GM12878 (cell line): ENCODE measurements around the gene VWA3A. TPM values are rescaled to one million over a fixed set of nuclear protein-coding genes. Genes with fewer than 3 reads are reported as not detected.

Experiments
- ATAC-seq: fragments of 200-7000 bp; cut with Tn5 transposase; 3 replicates; pipeline ENCODE4 v1.9.1; 2020; ENCODE audit warnings: mild to moderate bottlenecking, moderate library complexity
- BruUV-seq: library from RNA; stranded (reverse); fragments of 400-500 nt; replicated peaks from 2 replicates; lab custom pipeline; 2021; lab: Mats Ljungman, UMichigan
- CTCF ChIA-PET: fragments of 300-600 bp; sonication (Branson Sonifier 250); formaldehyde crosslinking; extraction: SDS; loops from one replicate; lab custom pipeline; 2021; ENCODE audit warnings: inconsistent platforms; lab: Yijun Ruan, JAX
- POLR2A ChIA-PET: fragments of 350-600 bp; formaldehyde crosslinking; extraction: SDS; loops from one replicate; lab custom pipeline; 2021; ENCODE audit warnings: inconsistent platforms; lab: Charles Lee
- RAD21 ChIA-PET: fragments of 300-600 bp; sonication (Branson Sonifier 250); formaldehyde crosslinking; loops from one replicate; lab custom pipeline; 2023; ENCODE audit warnings: antibody characterized with exemption; ENCODE audit not compliant: unreplicated experiment; lab: Charles Lee
- SMC1A ChIA-PET: fragments of 300-600 bp; sonication (Branson Sonifier 250); formaldehyde crosslinking; loops from one replicate; lab custom pipeline; 2023; ENCODE audit not compliant: unreplicated experiment, uncharacterized antibody; lab: Charles Lee
- DNase-seq: peaks from one replicate; pipeline ENCODE4 v3.0.0-alpha.2; 2011; ENCODE audit warnings: low read depth, low spot score
- FAIRE-seq: peaks from 3 replicates; lab custom pipeline; 2011; peaks lifted over from hg19 to GRCh38; lab: Jason Lieb, UNC
- H2AFZ ChIP-seq: 2 replicates; pipeline ENCODE4 v1.6.0; 2011; ENCODE audit warnings: low read depth, low read length, control low read depth; ENCODE audit not compliant: control insufficient read depth
- H3K27ac ChIP-seq: 2 replicates; pipeline ENCODE4 v1.5.1; 2011; ENCODE audit warnings: control low read depth; ENCODE audit not compliant: control insufficient read depth, insufficient read depth
- H3K27me3 ChIP-seq, 2 experiments: replicated peaks in 1 of 2; 2 replicates each; pipeline versions ENCODE4 v1.6.0 to v1.6.1; 2011; ENCODE audit warnings: low read length in 1 of 2; ENCODE audit not compliant: control insufficient read depth in 2 of 2, insufficient read depth in 2 of 2
- H3K36me3 ChIP-seq, 2 experiments: 2 replicates each; pipeline ENCODE4 v1.5.1; 2011; ENCODE audit warnings: low read length in 1 of 2; ENCODE audit not compliant: control insufficient read depth in 2 of 2, insufficient read depth in 2 of 2
- H3K4me1 ChIP-seq: 2 replicates; pipeline ENCODE4 v1.6.1; 2011; ENCODE audit warnings: mild to moderate bottlenecking, low read length, moderate library complexity, mixed read lengths; ENCODE audit not compliant: control insufficient read depth, insufficient read depth
- H3K4me2 ChIP-seq: 2 replicates; pipeline ENCODE4 v1.6.0; 2011; ENCODE audit warnings: control low read depth; ENCODE audit not compliant: control insufficient read depth, insufficient read depth
- H3K4me3 ChIP-seq: fragments of 200-600 bp; sonication (generic); 2 replicates; pipeline ENCODE4 v1.5.1; 2016
- H3K79me2 ChIP-seq: 2 replicates; pipeline ENCODE4 v1.6.0; 2011; ENCODE audit warnings: low read length; ENCODE audit not compliant: control insufficient read depth, insufficient read depth
- H3K9ac ChIP-seq: 2 replicates; pipeline ENCODE4 v1.8.0; 2011; ENCODE audit warnings: low read length, control low read depth, mixed read lengths; ENCODE audit not compliant: control insufficient read depth, insufficient read depth
- H3K9me3 ChIP-seq: replicated peaks from 3 replicates; pipeline ENCODE4 v1.5.1; 2011; ENCODE audit warnings: mild to moderate bottlenecking, low read length; ENCODE audit not compliant: control insufficient read depth, insufficient read depth
- H4K20me1 ChIP-seq: 2 replicates; pipeline ENCODE4 v1.6.0; 2011; ENCODE audit not compliant: control insufficient read depth, insufficient read depth
- E4F1 ChIP-seq: fragments of 450-650 bp; IDR thresholded peaks from 2 replicates; pipeline ENCODE4 v1.6.1; 2018; ENCODE audit warnings: borderline replicate concordance, mild to moderate bottlenecking; ENCODE audit not compliant: partially characterized antibody
- GABPA ChIP-seq: IDR thresholded peaks from 2 replicates; pipeline ENCODE4 v1.6.1; 2014; ENCODE audit warnings: antibody characterized with exemption, low read depth, mild to moderate bottlenecking, inconsistent platforms
- HSF1 ChIP-seq: fragments of 150-350 bp; IDR thresholded peaks from 2 replicates; pipeline ENCODE4 v1.6.1; 2014; ENCODE audit warnings: mild to moderate bottlenecking, low read depth, low read length
- PAX8 ChIP-seq: fragments of 450-650 bp; IDR thresholded peaks from 2 replicates; pipeline ENCODE4 v1.6.1; 2017; ENCODE audit warnings: mild to moderate bottlenecking, moderate library complexity
- WRNIP1 ChIP-seq: IDR thresholded peaks from 2 replicates; pipeline ENCODE4 v1.6.1; 2011; ENCODE audit warnings: low read depth, low read length, improper control_type of control experiment, borderline replicate concordance
- WGBS: methylation state at CpG from one replicate; pipeline ENCODE4 v1.1.6; 2016; ENCODE audit warnings: low lambda C conversion rate; ENCODE audit not compliant: insufficient replicate concordance, insufficient coverage; ENCODE audit errors: missing lambda C conversion rate; 5-methylcytosine and 5-hydroxymethylcytosine counted together
- in situ Hi-C: fragments of 300-500 bp; cut with MboI; formaldehyde crosslinking; loops from 9 replicates; pipeline ENCODE4 v1.14.3; 2018; ENCODE audit warnings: mixed read lengths
- intact Hi-C: fragments of 100-400 bp; cut with micrococcal nuclease; formaldehyde crosslinking; loops from one replicate; pipeline ENCODE4 v1.14.2; 2022; ENCODE audit not compliant: unreplicated experiment
- polyA plus RNA-seq, 11 experiments: library from polyadenylated mRNA; depleted of rRNA in 4 of 11; unstranded in 6 of 11; stranded (reverse) in 5 of 11; fragments of >200 nt; fragmentation: Nextera tagmentation in 4 of 11; fragmentation: Illumina TruSeq in 1 of 11; extraction: Ambion mirVana in 4 of 11; extraction: Trizol in 1 of 11; gene quantifications; 1 replicate in 1 of 11; 2 replicates in 10 of 11; pipeline versions ENCODE4 v1.2.1 to v1.2.3, GENCODE V29; 2011 to 2016; ENCODE audit warnings: inconsistent platforms in 2 of 11, missing spikeins in 2 of 11, low read depth in 1 of 11
- total RNA-seq, 4 experiments: library from RNA; depleted of rRNA in 3 of 4; stranded (reverse); fragments of >200 nt in 3 of 4; fragmentation: Illumina TruSeq in 1 of 4; extraction: Trizol in 1 of 4; gene quantifications; 2 replicates each; pipeline versions ENCODE4 v1.2.1 to v1.2.3, GENCODE V29; 2013 to 2021

The VWA3A gene
- total and polyA plus RNA-seq, 10 of the 15 experiments (the other 5 are each of a cell fraction or from before 2014, with no cell fraction given), result 0.01 TPM; not detected in 9

GRCh38 chr16:22203091-22203490 is 110.8 kb downstream of the VWA3A start:
- Histone ChIP-seq H3K4me1 (peaks cover 19% of the 10 kb centered on the region), H3K4me3 (no peak overlapping the region), H3K27me3 (no peaks in the 10 kb centered on the region), H3K9me3 (no peaks in the 10 kb centered on the region), H3K4me2 (no peak overlapping the region), H3K27ac (no peak overlapping the region), H2AFZ (no peak overlapping the region), H3K9ac (no peak overlapping the region), H4K20me1 (no peaks in the 10 kb centered on the region), H3K36me3 (no peaks in the 10 kb centered on the region), H3K79me2 (peaks cover 20% of the 10 kb centered on the region)
- DNase-seq, result no peak
- no peak for ATAC-seq
- ChIA-PET CTCF (interaction anchor here (5.4 to 7.9 kb wide), 2 partner anchors 12 to 95 kb away, joined by 56 to 91 read pairs; partner anchors contain the start of gene POLR3E), POLR2A (interaction anchor here (7.1 kb wide), 1 partner anchor 9 kb away, joined by 104 read pairs; no protein-coding TSS in a partner anchor), RAD21 (interaction anchor here (2.7 to 7.4 kb wide), 2 partner anchors 10 to 93 kb away, joined by 11 to 74 read pairs; partner anchors contain the start of gene POLR3E), SMC1A (interaction anchor here (8.9 kb wide), 1 partner anchor 16 kb away, joined by 83 read pairs; no protein-coding TSS in a partner anchor)
- BruUV-seq, result no TSS peak
- no peak for FAIRE-seq
- 70% methylated on average over 5 of the region's 5 CpGs for WGBS
- intact Hi-C loops (no loop called here), in situ Hi-C loops (no loop called here)
- no peak for TF ChIP-seq PAX8
- TF ChIP-seq GABPA, result no peak
- TF ChIP-seq E4F1, result no peak
- no peak for TF ChIP-seq WRNIP1
- no peak for TF ChIP-seq HSF1
